B cell (primary cell): ENCODE measurements around the gene ODR4. TPM values are rescaled to one million over a fixed set of nuclear protein-coding genes. Genes with fewer than 3 reads are reported as not detected.
"Not testable (repeated sequence)": the region's sequence is repeated elsewhere in the genome, so short reads cannot be mapped to it uniquely, and the experiment has no call there.

ENCODE experiments used
- ATAC-seq: fragments of 200-7000 bp; cut with Tn5 transposase; one replicate; pipeline ENCODE4 v1.10.0; 2021; ENCODE audit warnings: low read depth, mild to moderate bottlenecking, moderate number of reproducible peaks, moderate library complexity
- CTCF ChIA-PET: fragments of 350-600 bp; sonication (Branson Sonifier 250); formaldehyde crosslinking; loops from one replicate; lab custom pipeline; 2021; ENCODE audit warnings: antibody characterized with exemption, inconsistent platforms; lab: Charles Lee
- POLR2A ChIA-PET: fragments of 350-600 bp; sonication (Branson Sonifier 250); formaldehyde crosslinking; loops from one replicate; lab custom pipeline; 2021; ENCODE audit warnings: antibody characterized with exemption; lab: Charles Lee
- DNase-seq: peaks from one replicate; pipeline ENCODE4 v3.0.0; 2013
- H2AFZ ChIP-seq: 2 replicates; pipeline ENCODE4 v1.6.1; 2012; ENCODE audit warnings: mild to moderate bottlenecking, low read depth, low read length; ENCODE audit not compliant: insufficient read depth, poor library complexity, severe bottlenecking
- H3K27ac ChIP-seq, 2 donors: 1 replicate in 1 of 2; 2 replicates in 1 of 2; pipeline ENCODE4 v1.5.1; 2012 to 2013; ENCODE audit warnings: low read length in 2 of 2, mild to moderate bottlenecking in 2 of 2, moderate library complexity in 1 of 2
- H3K27me3 ChIP-seq, 4 experiments: fragments of 200-600 bp in 1 of 4; sonication (generic) in 1 of 4; replicated peaks in 1 of 4; 1 replicate in 2 of 4; 2 replicates in 2 of 4; pipeline versions ENCODE4 v1.6.1 to v1.7.0; 2013 to 2016; ENCODE audit warnings: low read length in 3 of 4, mild to moderate bottlenecking in 2 of 4, mixed read lengths in 1 of 4, moderate library complexity in 1 of 4; ENCODE audit not compliant: insufficient read depth in 4 of 4, control insufficient read depth in 3 of 4; ENCODE audit errors: control extremely low read depth in 1 of 4
- H3K36me3 ChIP-seq, 2 experiments: replicated peaks in 1 of 2; 1 replicate in 1 of 2; 2 replicates in 1 of 2; pipeline versions ENCODE4 v1.6.1 to v1.7.1; 2013; ENCODE audit warnings: low read length in 1 of 2; ENCODE audit not compliant: insufficient read depth in 2 of 2, control insufficient read depth in 1 of 2; ENCODE audit errors: control extremely low read depth in 1 of 2, extremely low read depth in 1 of 2
- H3K4me1 ChIP-seq, 2 donors: fragments of 200-600 bp in 1 of 2; sonication (generic) in 1 of 2; 1 replicate in 1 of 2; 2 replicates in 1 of 2; pipeline versions ENCODE4 v1.5.1 to v1.6.1; 2013 to 2017; ENCODE audit warnings: low read length in 2 of 2; ENCODE audit not compliant: control insufficient read depth in 2 of 2, insufficient read depth in 2 of 2
- H3K4me2 ChIP-seq: replicated peaks from 2 replicates; pipeline ENCODE3; 2012; ENCODE audit warnings: mild to moderate bottlenecking, low read depth, low read length; ENCODE audit not compliant: poor library complexity, severe bottlenecking
- H3K4me3 ChIP-seq, 5 experiments: fragments of 200-600 bp in 1 of 5; sonication (generic) in 1 of 5; 1 replicate in 3 of 5; 2 replicates in 2 of 5; pipeline versions ENCODE4 v1.5.1 to v1.7.0; 2011 to 2016; ENCODE audit warnings: low read length in 4 of 5, mild to moderate bottlenecking in 4 of 5, low read depth in 2 of 5, control low read depth in 1 of 5, moderate library complexity in 1 of 5; ENCODE audit not compliant: insufficient read depth in 1 of 5; ENCODE audit errors: control extremely low read depth in 1 of 5, extremely low read depth in 1 of 5
- H3K79me2 ChIP-seq: fragments of 200-600 bp; sonication (generic); one replicate; pipeline ENCODE4 v1.6.0; 2016; ENCODE audit warnings: low read length; ENCODE audit not compliant: control insufficient read depth, insufficient read depth
- H3K9ac ChIP-seq: fragments of 200-600 bp; sonication (generic); 2 replicates; pipeline ENCODE4 v1.6.1; 2017; ENCODE audit warnings: mild to moderate bottlenecking, low read length, moderate library complexity
- H3K9me3 ChIP-seq, 3 donors: one replicate each; pipeline versions ENCODE4 v1.6.1 to v1.7.1; 2013; ENCODE audit warnings: low read length in 2 of 3; ENCODE audit not compliant: control insufficient read depth in 2 of 3, insufficient read depth in 1 of 3; ENCODE audit errors: control extremely low read depth in 1 of 3
- H4K20me1 ChIP-seq: 2 replicates; pipeline ENCODE4 v1.6.0; 2012; ENCODE audit warnings: mild to moderate bottlenecking, low read length; ENCODE audit not compliant: insufficient read depth, control insufficient read depth, poor library complexity, severe bottlenecking
- H3K27ac Mint-ChIP-seq: one replicate; pipeline ENCODE4 v1.8.0; 2021; ENCODE audit warnings: mixed read lengths
- H3K27me3 Mint-ChIP-seq: one replicate; pipeline ENCODE4 v1.8.0; 2021; ENCODE audit warnings: mixed read lengths
- H3K4me1 Mint-ChIP-seq: one replicate; pipeline ENCODE4 v1.8.0; 2021; ENCODE audit warnings: mixed read lengths
- H3K4me3 Mint-ChIP-seq: one replicate; pipeline ENCODE4 v1.8.0; 2021; ENCODE audit warnings: mixed read lengths
- H3K9me3 Mint-ChIP-seq: one replicate; pipeline ENCODE4 v1.8.0; 2022; ENCODE audit warnings: mixed read lengths; ENCODE audit not compliant: insufficient read depth
- WGBS: methylation state at CpG from one replicate; pipeline ENCODE4 v1.1.5; 2013; ENCODE audit warnings: missing lambda C conversion rate; ENCODE audit not compliant: insufficient coverage; 5-methylcytosine and 5-hydroxymethylcytosine counted together
- intact Hi-C: fragments of 100-400 bp; cut with micrococcal nuclease; formaldehyde crosslinking; loops from one replicate; pipeline ENCODE4 v1.10.0; 2022
- polyA plus RNA-seq: library from polyadenylated mRNA; depleted of rRNA; stranded (reverse); fragments of >200 nt; gene quantifications from 2 replicates; pipeline ENCODE4 v1.2.3, GENCODE V29; 2012
- total RNA-seq, 2 donors: library from RNA; stranded (reverse); fragments of 120-200 nt in 1 of 2; gene quantifications; 1 replicate in 1 of 2; 2 replicates in 1 of 2; pipeline versions ENCODE4 v1.2.3 to v1.2.4, GENCODE V29; 2013 to 2022
- TF ChIP-seq, protein P1 (sequence below): fragments of 200-600 bp; IDR thresholded peaks from one replicate; pipeline ENCODE4 v1.8.0; 2022; ENCODE audit warnings: antibody characterized with exemption, mild to moderate bottlenecking

Gene ODR4
- total and polyA plus RNA-seq, 2 donors (not counting 1 experiment from before 2014, with no cell fraction given) = 6.6 to 15.0 TPM

DNA sequence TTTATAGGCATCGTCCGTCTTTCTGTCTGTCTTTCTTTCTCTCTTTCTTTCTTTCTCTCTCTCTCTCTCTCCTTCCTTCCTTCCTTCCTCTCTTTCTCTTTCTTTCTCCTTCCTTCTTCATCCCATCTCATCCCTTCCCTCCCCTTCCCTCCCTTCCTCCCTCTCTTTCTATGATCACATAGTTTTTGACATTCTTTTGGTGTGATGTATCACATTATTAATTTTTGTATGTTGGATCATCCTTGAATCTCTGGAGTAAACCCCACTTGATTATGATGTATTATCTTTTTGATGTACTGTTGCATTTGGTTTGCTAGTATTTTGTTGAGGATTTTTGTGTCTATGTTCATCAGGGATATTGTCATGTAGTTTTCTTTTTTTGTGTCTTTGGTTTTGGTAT lies 25.8 kb downstream of the ODR4 start:
- peaks cover 13 to 22% of the 10 kb centered on the region in 2 experiments for H3K36me3 ChIP-seq
- H3K4me3 ChIP-seq, H4K20me1 ChIP-seq, H3K4me2 ChIP-seq, H3K27ac Mint-ChIP-seq, H3K79me2 ChIP-seq, H3K27me3 Mint-ChIP-seq, H3K27ac ChIP-seq, DNase-seq, H3K4me3 Mint-ChIP-seq, H3K4me1 Mint-ChIP-seq, ATAC-seq, H3K9me3 Mint-ChIP-seq, H3K27me3 ChIP-seq, H3K9ac ChIP-seq, H3K4me1 ChIP-seq, POLR2A ChIA-PET, H2AFZ ChIP-seq, intact Hi-C loops, CTCF ChIA-PET, H3K9me3 ChIP-seq: not testable (repeated sequence)
- 100% methylated on average over 2 of the region's 2 CpGs for WGBS

DNA sequence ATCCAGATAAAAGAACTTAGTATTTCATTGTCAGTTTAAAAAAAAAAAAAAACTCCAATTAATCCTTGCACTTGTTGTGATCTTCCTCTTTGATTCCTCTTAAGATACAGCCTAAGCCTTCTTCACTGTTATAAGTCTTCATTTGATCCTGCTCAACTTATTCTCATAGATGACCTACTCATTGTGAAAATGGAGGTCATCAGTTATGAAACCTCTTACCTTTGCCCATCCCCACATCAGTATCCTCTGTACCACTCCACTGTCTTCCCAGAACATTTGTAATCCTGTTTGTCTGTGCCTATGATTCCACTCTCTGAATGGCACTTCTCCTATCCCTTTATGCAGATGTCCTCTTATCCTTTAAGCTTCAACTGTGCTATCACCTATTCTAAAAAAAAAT lies 28.0 kb downstream of the ODR4 start:
- CTCF ChIA-PET = interaction anchor here (0.7 to 1.1 kb wide), 4 partner anchors 28 to 583 kb away, joined by 3 to 6 read pairs (median 4); partner anchors contain the start of genes ODR4 and TPR
- intact Hi-C loops = no loop called here
- no peak overlapping the region for H3K27ac ChIP-seq

More for the DNA sequence above, 28.0 kb downstream of the ODR4 start:
- POLR2A ChIA-PET = no interaction called here
- H3K27me3 ChIP-seq = no peaks in the 10 kb centered on the region
- no peaks in the 10 kb centered on the region for H3K9me3 ChIP-seq
- H3K36me3 ChIP-seq = peaks cover 13 to 35% of the 10 kb centered on the region in 2 experiments
- no peak overlapping the region for H3K9ac ChIP-seq
- TF ChIP-seq, protein P1, sequence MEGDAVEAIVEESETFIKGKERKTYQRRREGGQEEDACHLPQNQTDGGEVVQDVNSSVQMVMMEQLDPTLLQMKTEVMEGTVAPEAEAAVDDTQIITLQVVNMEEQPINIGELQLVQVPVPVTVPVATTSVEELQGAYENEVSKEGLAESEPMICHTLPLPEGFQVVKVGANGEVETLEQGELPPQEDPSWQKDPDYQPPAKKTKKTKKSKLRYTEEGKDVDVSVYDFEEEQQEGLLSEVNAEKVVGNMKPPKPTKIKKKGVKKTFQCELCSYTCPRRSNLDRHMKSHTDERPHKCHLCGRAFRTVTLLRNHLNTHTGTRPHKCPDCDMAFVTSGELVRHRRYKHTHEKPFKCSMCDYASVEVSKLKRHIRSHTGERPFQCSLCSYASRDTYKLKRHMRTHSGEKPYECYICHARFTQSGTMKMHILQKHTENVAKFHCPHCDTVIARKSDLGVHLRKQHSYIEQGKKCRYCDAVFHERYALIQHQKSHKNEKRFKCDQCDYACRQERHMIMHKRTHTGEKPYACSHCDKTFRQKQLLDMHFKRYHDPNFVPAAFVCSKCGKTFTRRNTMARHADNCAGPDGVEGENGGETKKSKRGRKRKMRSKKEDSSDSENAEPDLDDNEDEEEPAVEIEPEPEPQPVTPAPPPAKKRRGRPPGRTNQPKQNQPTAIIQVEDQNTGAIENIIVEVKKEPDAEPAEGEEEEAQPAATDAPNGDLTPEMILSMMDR = no peak
- no peak overlapping the region for H3K4me2 ChIP-seq
- H3K9me3 Mint-ChIP-seq = no peaks in the 10 kb centered on the region
- H3K4me3 Mint-ChIP-seq = no peak overlapping the region
- no peaks in the 10 kb centered on the region for H3K79me2 ChIP-seq
- H3K27ac Mint-ChIP-seq = no peak overlapping the region
- H3K4me1 ChIP-seq = no peaks in the 10 kb centered on the region
- no peaks in the 10 kb centered on the region for H3K27me3 Mint-ChIP-seq
- no peaks in the 10 kb centered on the region for H4K20me1 ChIP-seq
- H3K4me1 Mint-ChIP-seq = no peaks in the 10 kb centered on the region
- H3K4me3 ChIP-seq = no peak overlapping the region
- H2AFZ ChIP-seq = no peak overlapping the region
- DNase-seq (no peak), ATAC-seq (no peak)
